ENCODE data around the gene TENM4.

Gene TENM4

DNA sequence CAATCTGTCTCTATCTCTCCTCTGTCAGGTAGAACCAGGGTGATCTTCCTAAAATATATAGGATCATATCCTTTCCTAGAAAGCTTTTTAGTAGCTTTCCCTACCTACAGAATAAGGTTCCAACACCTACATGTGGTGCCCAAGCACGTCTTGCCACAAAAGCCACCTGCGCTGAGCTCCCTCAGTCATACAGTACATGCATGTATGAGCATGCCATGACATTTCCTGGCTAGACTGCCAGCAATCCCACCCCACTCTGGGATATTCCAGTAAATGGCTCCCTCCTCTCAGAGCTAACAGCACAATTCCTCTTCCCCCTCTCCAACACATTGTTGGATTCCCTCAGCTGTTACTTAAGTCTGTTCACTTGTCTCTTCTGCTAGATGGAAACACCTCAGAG, 398.0 kb downstream of the TENM4 start:
- Histone ChIP-seq H3K27ac (replicated peaks; ENCODE audit: low read length) (no peak overlapping the region), H2BK120ac (ENCODE audit: low read depth, low read length) (no peak overlapping the region), H3K18ac (ENCODE audit: low read length) (no peak overlapping the region), H3K9me3 (replicated peaks in 1 of 2; ENCODE audit: control insufficient read depth in 2 of 2, insufficient read depth in 1 of 2, low read depth in 1 of 2, low read length in 2 of 2) (peaks cover 0 to 2% of the 10 kb centered on the region in 2 donors), H3K36me3 (replicated peaks in 1 of 2; ENCODE audit: control insufficient read depth in 2 of 2, insufficient read depth in 2 of 2, low read length in 2 of 2) (no peaks in the 10 kb centered on the region), H3K27me3 (ENCODE audit: control insufficient read depth in 3 of 3, insufficient read depth in 3 of 3, low read depth in 1 of 3, low read length in 3 of 3) (no peaks in the 10 kb centered on the region), H2BK12ac (ENCODE audit: low read length) (no peak overlapping the region), H2BK15ac (ENCODE audit: low read length) (no peak overlapping the region), H2BK5ac (ENCODE audit: low read length) (no peak overlapping the region), H3K23ac (ENCODE audit: low read depth, low read length, poor library complexity) (no peak overlapping the region), H2AFZ (ENCODE audit: low read length) (no peak overlapping the region), H3K4me2 (ENCODE audit: insufficient read depth, low read length, poor library complexity, severe bottlenecking) (no peak overlapping the region), H4K91ac (ENCODE audit: low read depth, low read length, poor library complexity) (no peak overlapping the region), H4K8ac (ENCODE audit: low read depth, low read length) (no peak overlapping the region), H3K79me1 (ENCODE audit: low read depth, low read length) (no peaks in the 10 kb centered on the region), H3K4me1 (ENCODE audit: control insufficient read depth in 2 of 2, insufficient read depth in 1 of 2, low read depth in 1 of 2, low read length in 2 of 2) (peaks cover 20 to 24% of the 10 kb centered on the region in 2 donors), H3K9ac (ENCODE audit: low read depth, low read length, poor library complexity) (no peak overlapping the region), H2AK5ac (ENCODE audit: low read depth, low read length) (no peak overlapping the region), H3K4ac (ENCODE audit: low read length) (no peak overlapping the region), H3K4me3 (ENCODE audit: low read length in 2 of 2) (no peak overlapping the region), H3K14ac (ENCODE audit: low read length) (no peak overlapping the region)
- no peak for DNase-seq (ENCODE audit: low spot score)
- no CpG with 5 or more reads among the region's 2 CpGs for WGBS, 2 donors (ENCODE audit: extremely low coverage in 2 of 2, insufficient read length in 2 of 2, insufficient replicate concordance in 1 of 2)

DNA sequence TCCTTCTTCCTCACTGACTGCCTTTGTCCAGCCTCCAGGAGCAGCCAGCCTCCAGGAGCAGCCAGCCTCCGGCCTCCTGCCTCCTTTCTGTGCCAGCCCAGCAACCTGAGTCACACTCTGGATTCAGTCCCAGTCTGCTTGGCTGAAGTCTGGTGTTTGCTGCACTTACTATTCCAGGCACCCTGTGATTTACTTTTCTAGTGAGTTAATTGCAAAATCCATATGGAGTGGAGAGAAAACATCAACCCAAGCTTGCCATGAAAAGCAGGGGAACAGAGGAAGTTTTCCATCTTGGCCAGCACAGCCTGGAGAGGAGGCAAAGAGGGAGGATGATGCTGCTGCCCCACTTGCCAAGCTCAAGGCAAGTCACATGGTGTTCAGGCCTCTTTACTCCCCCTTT, 400.5 kb downstream of the TENM4 start:
- Histone ChIP-seq H3K4ac (ENCODE audit: low read length) (no peak overlapping the region), H4K8ac (ENCODE audit: low read depth, low read length) (no peak overlapping the region), H3K9ac (ENCODE audit: low read depth, low read length, poor library complexity) (no peak overlapping the region), H3K4me3 (ENCODE audit: low read length in 2 of 2) (no peak overlapping the region), H3K36me3 (replicated peaks in 1 of 2; ENCODE audit: control insufficient read depth in 2 of 2, insufficient read depth in 2 of 2, low read length in 2 of 2) (no peaks in the 10 kb centered on the region), H3K14ac (ENCODE audit: low read length) (no peak overlapping the region), H2BK5ac (ENCODE audit: low read length) (no peak overlapping the region), H4K91ac (ENCODE audit: low read depth, low read length, poor library complexity) (no peak overlapping the region), H2BK15ac (ENCODE audit: low read length) (no peak overlapping the region), H3K79me1 (ENCODE audit: low read depth, low read length) (no peaks in the 10 kb centered on the region), H3K9me3 (replicated peaks in 1 of 2; ENCODE audit: control insufficient read depth in 2 of 2, insufficient read depth in 1 of 2, low read depth in 1 of 2, low read length in 2 of 2) (peaks cover 0 to 2% of the 10 kb centered on the region in 2 donors), H2BK12ac (ENCODE audit: low read length) (no peak overlapping the region), H3K4me2 (ENCODE audit: insufficient read depth, low read length, poor library complexity, severe bottlenecking) (no peak overlapping the region), H3K18ac (ENCODE audit: low read length) (no peak overlapping the region), H2BK120ac (ENCODE audit: low read depth, low read length) (no peak overlapping the region), H3K4me1 (ENCODE audit: control insufficient read depth in 2 of 2, insufficient read depth in 1 of 2, low read depth in 1 of 2, low read length in 2 of 2) (peaks cover 6 to 8% of the 10 kb centered on the region in 2 donors), H3K27ac (replicated peaks; ENCODE audit: low read length) (no peak overlapping the region), H2AK5ac (ENCODE audit: low read depth, low read length) (no peak overlapping the region), H2AFZ (ENCODE audit: low read length) (no peak overlapping the region), H3K23ac (ENCODE audit: low read depth, low read length, poor library complexity) (no peak overlapping the region), H3K27me3 (ENCODE audit: control insufficient read depth in 3 of 3, insufficient read depth in 3 of 3, low read depth in 1 of 3, low read length in 3 of 3) (no peaks in the 10 kb centered on the region)
- no peak for DNase-seq (ENCODE audit: low spot score)
- WGBS, 2 donors (ENCODE audit: extremely low coverage in 2 of 2, insufficient read length in 2 of 2, insufficient replicate concordance in 1 of 2), result no CpG with 5 or more reads among the region's 1 CpG

DNA sequence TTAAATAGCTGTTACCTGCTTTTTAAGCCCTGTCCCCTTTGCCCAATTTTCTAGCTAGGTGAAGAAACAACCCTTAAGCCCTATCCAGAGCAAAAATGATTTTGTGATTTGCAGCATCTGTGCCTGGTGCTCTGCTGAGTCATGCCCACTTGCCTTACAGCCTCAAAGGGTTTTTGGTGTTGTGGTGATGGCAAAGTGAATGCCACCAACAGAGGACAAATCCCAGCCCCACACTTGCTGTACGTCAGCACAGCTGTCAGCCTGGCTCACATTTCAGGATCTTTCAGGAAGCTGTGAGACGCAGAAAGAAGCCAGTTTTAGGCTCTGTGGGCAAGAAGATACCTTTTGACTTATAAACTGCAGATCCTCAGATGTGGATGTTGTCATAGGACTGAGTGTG, 401.7 kb downstream of the TENM4 start:
- H2BK12ac ChIP-seq (ENCODE audit: low read length), result no peak overlapping the region
- no peak overlapping the region for H4K91ac ChIP-seq (ENCODE audit: low read depth, low read length, poor library complexity)
- H3K79me1 ChIP-seq (ENCODE audit: low read depth, low read length), result no peaks in the 10 kb centered on the region
- no peak overlapping the region for H3K18ac ChIP-seq (ENCODE audit: low read length)
- no peak overlapping the region for H3K9ac ChIP-seq (ENCODE audit: low read depth, low read length, poor library complexity)
- no peak overlapping the region for H3K4me3 ChIP-seq (ENCODE audit: low read length in 2 of 2)
- DNase-seq (ENCODE audit: low spot score), result no peak
- H3K27ac ChIP-seq (replicated peaks; ENCODE audit: low read length), result no peak overlapping the region
- H2AFZ ChIP-seq (ENCODE audit: low read length), result no peak overlapping the region
- H3K9me3 ChIP-seq (replicated peaks in 1 of 2; ENCODE audit: control insufficient read depth in 2 of 2, insufficient read depth in 1 of 2, low read depth in 1 of 2, low read length in 2 of 2), result peaks cover 0 to 2% of the 10 kb centered on the region in 2 donors
- H3K23ac ChIP-seq (ENCODE audit: low read depth, low read length, poor library complexity), result no peak overlapping the region
- H2BK120ac ChIP-seq (ENCODE audit: low read depth, low read length), result no peak overlapping the region
- H3K4me1 ChIP-seq (ENCODE audit: control insufficient read depth in 2 of 2, insufficient read depth in 1 of 2, low read depth in 1 of 2, low read length in 2 of 2), result peaks cover 0 to 5% of the 10 kb centered on the region in 2 donors
- no peaks in the 10 kb centered on the region for H3K27me3 ChIP-seq (ENCODE audit: control insufficient read depth in 3 of 3, insufficient read depth in 3 of 3, low read depth in 1 of 3, low read length in 3 of 3)
- no peak overlapping the region for H3K4ac ChIP-seq (ENCODE audit: low read length)
- H2AK5ac ChIP-seq (ENCODE audit: low read depth, low read length), result no peak overlapping the region
- H3K14ac ChIP-seq (ENCODE audit: low read length), result no peak overlapping the region
- no peak overlapping the region for H4K8ac ChIP-seq (ENCODE audit: low read depth, low read length)
- WGBS, 2 donors (ENCODE audit: extremely low coverage in 2 of 2, insufficient read length in 2 of 2, insufficient replicate concordance in 1 of 2), result no CpG with 5 or more reads among the region's 2 CpGs
- H3K36me3 ChIP-seq (replicated peaks in 1 of 2; ENCODE audit: control insufficient read depth in 2 of 2, insufficient read depth in 2 of 2, low read length in 2 of 2), result no peaks in the 10 kb centered on the region
- no peak overlapping the region for H2BK15ac ChIP-seq (ENCODE audit: low read length)
- H3K4me2 ChIP-seq (ENCODE audit: insufficient read depth, low read length, poor library complexity, severe bottlenecking), result no peak overlapping the region
- no peak overlapping the region for H2BK5ac ChIP-seq (ENCODE audit: low read length)

GRCh38 chr11:79035881-79036280, 404.9 kb downstream of the TENM4 start:
- H3K4ac ChIP-seq (ENCODE audit: low read length), result no peak overlapping the region
- H2BK120ac ChIP-seq (ENCODE audit: low read depth, low read length), result no peak overlapping the region
- no peak overlapping the region for H3K4me2 ChIP-seq (ENCODE audit: insufficient read depth, low read length, poor library complexity, severe bottlenecking)
- H3K9ac ChIP-seq (ENCODE audit: low read depth, low read length, poor library complexity), result no peak overlapping the region
- no peak overlapping the region for H4K91ac ChIP-seq (ENCODE audit: low read depth, low read length, poor library complexity)
- H3K14ac ChIP-seq (ENCODE audit: low read length), result no peak overlapping the region
- no CpG with 5 or more reads among the region's 3 CpGs for WGBS, 2 donors (ENCODE audit: extremely low coverage in 2 of 2, insufficient read length in 2 of 2, insufficient replicate concordance in 1 of 2)
- no peak overlapping the region for H3K23ac ChIP-seq (ENCODE audit: low read depth, low read length, poor library complexity)
- no peak overlapping the region for H3K4me3 ChIP-seq (ENCODE audit: low read length in 2 of 2)
- H2AFZ ChIP-seq (ENCODE audit: low read length), result no peak overlapping the region
- no peak overlapping the region for H2BK12ac ChIP-seq (ENCODE audit: low read length)
- H3K27me3 ChIP-seq (ENCODE audit: control insufficient read depth in 3 of 3, insufficient read depth in 3 of 3, low read depth in 1 of 3, low read length in 3 of 3), result peaks cover 0 to 3% (median 0%) of the 10 kb centered on the region in 3 experiments
- no peaks in the 10 kb centered on the region for H3K79me1 ChIP-seq (ENCODE audit: low read depth, low read length)
- no peaks in the 10 kb centered on the region for H3K36me3 ChIP-seq (replicated peaks in 1 of 2; ENCODE audit: control insufficient read depth in 2 of 2, insufficient read depth in 2 of 2, low read length in 2 of 2)
- peaks cover 0 to 5% of the 10 kb centered on the region in 2 donors for H3K4me1 ChIP-seq (ENCODE audit: control insufficient read depth in 2 of 2, insufficient read depth in 1 of 2, low read depth in 1 of 2, low read length in 2 of 2)
- DNase-seq (ENCODE audit: low spot score), result no peak
- H3K27ac ChIP-seq (replicated peaks; ENCODE audit: low read length), result no peak overlapping the region
- no peaks in the 10 kb centered on the region for H3K9me3 ChIP-seq (replicated peaks in 1 of 2; ENCODE audit: control insufficient read depth in 2 of 2, insufficient read depth in 1 of 2, low read depth in 1 of 2, low read length in 2 of 2)
- no peak overlapping the region for H4K8ac ChIP-seq (ENCODE audit: low read depth, low read length)
- H2BK15ac ChIP-seq (ENCODE audit: low read length), result no peak overlapping the region
- no peak overlapping the region for H2AK5ac ChIP-seq (ENCODE audit: low read depth, low read length)
- no peak overlapping the region for H2BK5ac ChIP-seq (ENCODE audit: low read length)
- no peak overlapping the region for H3K18ac ChIP-seq (ENCODE audit: low read length)
